ENCODE measurements around the gene F2RL3.

F2RL3 gene

GRCh38 chr19:16853066-16853465, 35.7 kb upstream of the F2RL3 start:
- no peak overlapping the region for H3K27ac ChIP-seq
- TF ChIP-seq, protein P1, sequence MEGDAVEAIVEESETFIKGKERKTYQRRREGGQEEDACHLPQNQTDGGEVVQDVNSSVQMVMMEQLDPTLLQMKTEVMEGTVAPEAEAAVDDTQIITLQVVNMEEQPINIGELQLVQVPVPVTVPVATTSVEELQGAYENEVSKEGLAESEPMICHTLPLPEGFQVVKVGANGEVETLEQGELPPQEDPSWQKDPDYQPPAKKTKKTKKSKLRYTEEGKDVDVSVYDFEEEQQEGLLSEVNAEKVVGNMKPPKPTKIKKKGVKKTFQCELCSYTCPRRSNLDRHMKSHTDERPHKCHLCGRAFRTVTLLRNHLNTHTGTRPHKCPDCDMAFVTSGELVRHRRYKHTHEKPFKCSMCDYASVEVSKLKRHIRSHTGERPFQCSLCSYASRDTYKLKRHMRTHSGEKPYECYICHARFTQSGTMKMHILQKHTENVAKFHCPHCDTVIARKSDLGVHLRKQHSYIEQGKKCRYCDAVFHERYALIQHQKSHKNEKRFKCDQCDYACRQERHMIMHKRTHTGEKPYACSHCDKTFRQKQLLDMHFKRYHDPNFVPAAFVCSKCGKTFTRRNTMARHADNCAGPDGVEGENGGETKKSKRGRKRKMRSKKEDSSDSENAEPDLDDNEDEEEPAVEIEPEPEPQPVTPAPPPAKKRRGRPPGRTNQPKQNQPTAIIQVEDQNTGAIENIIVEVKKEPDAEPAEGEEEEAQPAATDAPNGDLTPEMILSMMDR (conservative IDR thresholded peaks at IDR 0.05): no peak

DNA sequence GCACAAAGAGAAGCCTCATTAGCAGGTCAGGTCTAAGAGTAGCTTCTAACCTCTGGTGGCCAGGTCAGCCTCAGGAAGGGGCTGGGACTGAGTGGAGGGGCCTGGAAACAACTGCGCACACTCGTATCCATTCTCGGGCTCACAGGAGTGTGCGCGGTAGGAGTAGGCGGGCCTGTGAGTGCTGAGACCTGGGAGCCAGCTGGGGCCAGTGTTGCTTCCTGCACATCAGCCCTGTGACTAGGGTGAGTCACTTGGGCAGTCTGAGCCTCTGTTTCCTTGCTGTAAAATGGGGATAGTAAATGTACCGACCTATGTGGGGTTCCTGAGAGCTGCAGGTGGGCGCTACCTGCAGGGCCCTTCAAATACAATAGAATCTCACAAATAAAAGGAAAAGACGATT, 32.7 kb upstream of the F2RL3 start:
- no peak overlapping the region for H3K27ac ChIP-seq
- TF ChIP-seq, protein P1 (conservative IDR thresholded peaks at IDR 0.05): no peak

GRCh38 chr19:16859626-16860025, 29.2 kb upstream of the F2RL3 start:
- TF ChIP-seq, protein P1 (conservative IDR thresholded peaks at IDR 0.05): no peak
- H3K27ac ChIP-seq: no peak overlapping the region

DNA sequence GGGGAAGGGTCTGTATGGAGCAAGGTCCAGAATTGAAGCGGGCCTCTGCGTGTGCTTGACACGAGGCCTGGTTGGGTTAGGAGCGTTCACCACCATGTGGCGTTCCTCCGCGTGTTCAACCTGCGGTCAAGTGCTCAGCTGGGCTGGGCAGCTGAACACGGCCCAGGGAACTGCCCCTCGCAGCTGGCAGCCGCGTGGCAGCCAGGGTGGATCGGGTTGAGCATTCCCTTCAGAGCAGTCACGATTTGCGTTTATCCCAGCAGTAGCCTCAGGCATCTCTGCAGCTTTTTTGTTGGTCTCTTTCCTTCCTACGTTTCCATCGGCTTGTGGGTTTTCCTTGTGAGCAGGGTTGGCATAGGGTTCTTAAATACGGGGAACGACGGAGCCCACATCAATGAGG, 28.7 kb upstream of the F2RL3 start:
- no peak overlapping the region for H3K27ac ChIP-seq
- TF ChIP-seq, protein P1 (conservative IDR thresholded peaks at IDR 0.05): no peak

- no peak overlapping the region for H3K27ac ChIP-seq
- TF ChIP-seq, protein P1 (conservative IDR thresholded peaks at IDR 0.05): no peak
These were observed 27.8 kb upstream of the F2RL3 start for GRCh38 chr19:16861011-16861410.

DNA sequence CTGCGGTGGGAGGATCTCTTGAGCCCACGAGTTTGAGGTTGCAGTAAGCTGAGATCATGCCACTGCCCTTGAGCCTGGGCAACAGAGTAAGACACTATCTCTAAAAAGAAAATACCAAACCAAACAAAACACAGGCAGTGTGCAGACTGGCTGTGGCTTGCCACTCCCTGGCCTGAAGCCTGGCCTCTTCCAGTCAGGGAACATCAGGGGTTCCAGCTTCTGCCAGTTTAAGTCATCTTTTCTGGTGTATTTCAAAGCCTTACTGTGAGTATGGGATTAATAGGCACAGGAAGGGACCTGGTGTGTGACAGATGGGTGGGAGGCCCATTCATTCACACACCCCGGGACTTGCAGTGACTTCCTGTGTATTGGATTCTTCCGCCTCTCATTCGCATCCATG, 27.0 kb upstream of the F2RL3 start:
- H3K27ac ChIP-seq: 0 out of 2 replicates have a peak overlapping the region, but pooled peaks have one; percentile 6
- TF ChIP-seq, protein P1 (conservative IDR thresholded peaks at IDR 0.05): no peak

GRCh38 chr19:16862826-16863415, 25.9 kb upstream of the F2RL3 start:
- peak overlapping the region; percentile 6; the same call in 1 of the 2 replicates for H3K27ac ChIP-seq
- TF ChIP-seq, protein P1 (conservative IDR thresholded peaks at IDR 0.05): no peak
